Keratinocyte (primary cell): ENCODE data around the gene VPS13D.

Experiments used
- EZH2 ChIP-seq: IDR thresholded peaks from one replicate; pipeline ENCODE4 v1.6.1; 2012; ENCODE audit warnings: inconsistent platforms, mild to moderate bottlenecking, low read length, moderate library complexity
- TF ChIP-seq, protein P1 (sequence below), 3 experiments: IDR thresholded peaks in 1 of 3; conservative IDR thresholded peaks in 1 of 3; optimal IDR thresholded peaks in 1 of 3; 2 replicates in 2 of 3; 3 replicates in 1 of 3; pipeline versions ENCODE3 to v1.5.1; 2011; ENCODE audit warnings: low read length in 3 of 3, mild to moderate bottlenecking in 3 of 3, moderate library complexity in 2 of 3, control low read depth in 1 of 3, inconsistent platforms in 1 of 3; ENCODE audit not compliant: insufficient read depth in 2 of 3; ENCODE audit errors: extremely low read depth in 1 of 3

DNA sequence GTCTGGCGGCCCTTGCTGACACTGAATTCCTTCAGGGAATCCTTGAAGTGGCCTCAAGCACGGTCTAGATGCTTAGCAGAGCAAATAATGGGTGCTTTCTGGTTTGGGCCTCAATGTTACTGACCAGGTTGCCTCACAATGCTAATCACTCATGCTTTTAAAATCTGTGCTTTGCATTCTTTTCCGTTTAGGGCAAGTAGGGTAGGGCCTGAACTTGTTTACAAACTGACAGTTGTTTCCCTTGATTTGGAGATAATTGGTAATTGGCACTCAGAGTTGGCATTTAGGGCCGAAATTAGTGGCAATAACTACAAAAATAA is 1.4 kb downstream of the VPS13D start:
- TF ChIP-seq, protein P1, sequence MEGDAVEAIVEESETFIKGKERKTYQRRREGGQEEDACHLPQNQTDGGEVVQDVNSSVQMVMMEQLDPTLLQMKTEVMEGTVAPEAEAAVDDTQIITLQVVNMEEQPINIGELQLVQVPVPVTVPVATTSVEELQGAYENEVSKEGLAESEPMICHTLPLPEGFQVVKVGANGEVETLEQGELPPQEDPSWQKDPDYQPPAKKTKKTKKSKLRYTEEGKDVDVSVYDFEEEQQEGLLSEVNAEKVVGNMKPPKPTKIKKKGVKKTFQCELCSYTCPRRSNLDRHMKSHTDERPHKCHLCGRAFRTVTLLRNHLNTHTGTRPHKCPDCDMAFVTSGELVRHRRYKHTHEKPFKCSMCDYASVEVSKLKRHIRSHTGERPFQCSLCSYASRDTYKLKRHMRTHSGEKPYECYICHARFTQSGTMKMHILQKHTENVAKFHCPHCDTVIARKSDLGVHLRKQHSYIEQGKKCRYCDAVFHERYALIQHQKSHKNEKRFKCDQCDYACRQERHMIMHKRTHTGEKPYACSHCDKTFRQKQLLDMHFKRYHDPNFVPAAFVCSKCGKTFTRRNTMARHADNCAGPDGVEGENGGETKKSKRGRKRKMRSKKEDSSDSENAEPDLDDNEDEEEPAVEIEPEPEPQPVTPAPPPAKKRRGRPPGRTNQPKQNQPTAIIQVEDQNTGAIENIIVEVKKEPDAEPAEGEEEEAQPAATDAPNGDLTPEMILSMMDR (optimal IDR thresholded peaks at IDR 0.05 in 1 of 3, IDR thresholded peaks at IDR 0.05 in 1 of 3, conservative IDR thresholded peaks at IDR 0.05 in 1 of 3; ENCODE audit: extremely low read depth in 1 of 3, insufficient read depth in 2 of 3, low read length in 3 of 3) = no peak
- TF ChIP-seq EZH2 = no peak
